HEK293 (cell line): ENCODE measurements around the gene BTK.

Experiments
- ZNF174 ChIP-seq: fragments of 450-650 bp; formaldehyde crosslinking; IDR thresholded peaks from 2 replicates; pipeline ENCODE4 v1.5.0; 2017; ENCODE audit warnings: missing biosample characterization, mild to moderate bottlenecking, missing genetic modification characterization
- ZNF350 ChIP-seq: fragments of 450-650 bp; formaldehyde crosslinking; IDR thresholded peaks from 2 replicates; pipeline ENCODE4 v1.5.0; 2017; ENCODE audit warnings: missing biosample characterization, mild to moderate bottlenecking, missing genetic modification characterization

DNA sequence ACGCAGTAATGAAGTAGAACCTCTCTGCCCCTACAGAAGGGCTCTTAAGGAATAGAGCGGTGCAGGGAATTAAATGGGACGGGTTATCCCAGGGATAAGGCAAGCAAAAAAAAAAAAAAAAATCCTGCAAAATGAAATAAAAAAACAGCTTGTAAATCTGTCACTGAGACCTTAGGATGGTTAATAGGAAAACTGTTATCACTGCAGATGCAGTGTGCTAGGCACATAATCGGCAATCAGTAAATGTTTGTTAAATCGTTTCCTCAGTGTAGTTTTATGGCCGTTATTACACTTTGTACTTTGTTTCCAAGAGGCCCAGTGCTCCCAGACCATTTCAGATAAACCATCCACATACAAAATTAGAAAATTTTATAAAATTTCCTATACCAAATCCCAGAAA lies 23.1 kb upstream of the BTK start:
- TF ChIP-seq ZNF350 (tag by site-specific recombination): no peak
- no peak for TF ChIP-seq ZNF174 (tag by site-specific recombination)
